ENCODE data around the gene KCNH5. TPM values are rescaled to one million over a fixed set of nuclear protein-coding genes. Genes with fewer than 3 reads are reported as not detected.

KCNH5 gene
- total RNA-seq, 1 experiment from 2014 or later: 1.4 TPM

DNA sequence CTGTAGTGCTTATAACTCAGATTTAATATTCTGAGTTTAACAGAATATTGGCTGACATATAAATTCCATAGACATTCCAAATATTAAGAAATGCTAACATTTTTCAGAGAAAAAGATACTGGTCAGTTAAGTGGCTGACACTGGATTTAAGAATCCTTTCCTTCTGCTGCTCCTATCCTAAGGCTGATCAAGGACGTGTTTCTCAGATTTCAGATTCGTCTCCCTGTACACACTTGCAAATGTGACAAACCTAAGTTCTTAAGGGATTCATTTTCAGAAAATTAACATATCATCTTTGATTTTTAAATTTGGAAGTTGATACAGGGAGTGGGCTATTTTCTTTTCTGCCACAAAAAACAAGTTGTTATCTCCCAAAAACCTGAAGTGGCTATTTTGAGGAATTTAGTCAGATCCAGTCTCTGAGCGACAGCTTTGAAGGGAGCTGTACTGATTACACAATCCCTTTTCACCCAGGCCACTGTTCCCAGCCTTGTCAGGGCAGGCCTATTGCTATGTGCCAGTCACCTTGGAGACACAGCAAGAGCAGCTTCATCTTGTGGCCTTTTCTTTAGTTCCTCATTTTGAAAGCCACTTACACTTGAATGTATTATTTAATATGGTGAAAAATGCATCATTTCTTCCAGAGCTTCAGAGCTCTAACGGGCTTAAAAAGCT, 370.6 kb downstream of the KCNH5 start (continued):
- TF ChIP-seq, protein P1, sequence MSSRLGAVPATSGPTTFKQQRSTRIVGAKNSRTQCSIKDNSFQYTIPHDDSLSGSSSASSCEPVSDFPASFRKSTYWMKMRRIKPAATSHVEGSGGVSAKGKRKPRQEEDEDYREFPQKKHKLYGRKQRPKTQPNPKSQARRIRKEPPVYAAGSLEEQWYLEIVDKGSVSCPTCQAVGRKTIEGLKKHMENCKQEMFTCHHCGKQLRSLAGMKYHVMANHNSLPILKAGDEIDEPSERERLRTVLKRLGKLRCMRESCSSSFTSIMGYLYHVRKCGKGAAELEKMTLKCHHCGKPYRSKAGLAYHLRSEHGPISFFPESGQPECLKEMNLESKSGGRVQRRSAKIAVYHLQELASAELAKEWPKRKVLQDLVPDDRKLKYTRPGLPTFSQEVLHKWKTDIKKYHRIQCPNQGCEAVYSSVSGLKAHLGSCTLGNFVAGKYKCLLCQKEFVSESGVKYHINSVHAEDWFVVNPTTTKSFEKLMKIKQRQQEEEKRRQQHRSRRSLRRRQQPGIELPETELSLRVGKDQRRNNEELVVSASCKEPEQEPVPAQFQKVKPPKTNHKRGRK (CRISPR knock-in tag; IDR thresholded peaks at IDR 0.05; ENCODE audit: borderline replicate concordance): no peak
- TF ChIP-seq, protein P2, sequence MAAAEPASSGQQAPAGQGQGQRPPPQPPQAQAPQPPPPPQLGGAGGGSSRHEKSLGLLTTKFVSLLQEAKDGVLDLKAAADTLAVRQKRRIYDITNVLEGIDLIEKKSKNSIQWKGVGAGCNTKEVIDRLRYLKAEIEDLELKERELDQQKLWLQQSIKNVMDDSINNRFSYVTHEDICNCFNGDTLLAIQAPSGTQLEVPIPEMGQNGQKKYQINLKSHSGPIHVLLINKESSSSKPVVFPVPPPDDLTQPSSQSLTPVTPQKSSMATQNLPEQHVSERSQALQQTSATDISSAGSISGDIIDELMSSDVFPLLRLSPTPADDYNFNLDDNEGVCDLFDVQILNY (CRISPR knock-in tag; IDR thresholded peaks at IDR 0.05): no peak
- TF ChIP-seq KAT7 (CRISPR knock-in tag; IDR thresholded peaks at IDR 0.05; ENCODE audit: borderline replicate concordance) (no peak), FOXP1 (CRISPR knock-in tag; IDR thresholded peaks at IDR 0.05; ENCODE audit: borderline replicate concordance) (no peak), RELA (CRISPR knock-in tag; IDR thresholded peaks at IDR 0.05; ENCODE audit: borderline replicate concordance) (no peak)
- TF ChIP-seq, protein P3, sequence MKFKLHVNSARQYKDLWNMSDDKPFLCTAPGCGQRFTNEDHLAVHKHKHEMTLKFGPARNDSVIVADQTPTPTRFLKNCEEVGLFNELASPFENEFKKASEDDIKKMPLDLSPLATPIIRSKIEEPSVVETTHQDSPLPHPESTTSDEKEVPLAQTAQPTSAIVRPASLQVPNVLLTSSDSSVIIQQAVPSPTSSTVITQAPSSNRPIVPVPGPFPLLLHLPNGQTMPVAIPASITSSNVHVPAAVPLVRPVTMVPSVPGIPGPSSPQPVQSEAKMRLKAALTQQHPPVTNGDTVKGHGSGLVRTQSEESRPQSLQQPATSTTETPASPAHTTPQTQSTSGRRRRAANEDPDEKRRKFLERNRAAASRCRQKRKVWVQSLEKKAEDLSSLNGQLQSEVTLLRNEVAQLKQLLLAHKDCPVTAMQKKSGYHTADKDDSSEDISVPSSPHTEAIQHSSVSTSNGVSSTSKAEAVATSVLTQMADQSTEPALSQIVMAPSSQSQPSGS (CRISPR knock-in tag; IDR thresholded peaks at IDR 0.05; ENCODE audit: borderline replicate concordance, low read depth): no peak

DNA sequence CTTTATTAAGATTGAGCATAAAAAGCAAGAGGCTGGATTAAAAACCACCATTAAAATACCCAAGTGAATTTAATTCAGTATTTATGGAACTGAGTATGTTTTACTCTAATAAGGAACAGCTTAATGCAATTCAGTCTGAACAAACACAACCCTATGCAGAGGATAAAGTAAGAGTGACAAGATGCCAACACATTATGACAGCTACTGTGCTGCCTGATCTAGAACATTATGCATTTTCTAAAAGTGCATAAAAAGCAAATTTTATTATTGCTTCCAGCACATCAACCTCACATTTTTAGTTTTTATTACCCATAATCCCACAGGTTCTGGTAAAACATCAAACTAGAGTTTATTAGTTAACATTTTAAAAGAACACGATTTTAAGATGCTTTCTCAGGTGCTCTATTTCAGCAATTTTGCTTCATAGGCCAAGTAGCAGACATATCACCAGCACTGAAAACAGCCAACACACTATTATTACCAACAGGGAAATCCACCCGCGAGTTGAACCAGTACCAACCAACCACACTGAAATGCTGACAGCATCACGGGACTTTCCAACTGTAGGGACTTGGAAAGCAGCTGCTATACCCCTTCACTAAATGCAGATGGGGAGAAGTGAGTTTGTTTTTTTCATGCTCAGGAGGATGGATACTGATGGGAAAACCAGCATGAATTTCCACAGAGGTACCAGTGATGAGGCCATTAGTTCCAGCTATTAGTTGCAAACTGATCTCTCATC, 372.1 kb downstream of the KCNH5 start:
- ChIA-PET POLR2A (no interaction called here), CTCF (no interaction called here)
- no peak overlapping the region for H3K27ac Mint-ChIP-seq
- H3K9me3 Mint-ChIP-seq: no peaks in the 10 kb centered on the region
- no peaks in the 10 kb centered on the region for H3K27me3 Mint-ChIP-seq (ENCODE audit: low read depth)
- DNase-seq (ENCODE audit: low spot score): no peak
- TF ChIP-seq, protein P4, sequence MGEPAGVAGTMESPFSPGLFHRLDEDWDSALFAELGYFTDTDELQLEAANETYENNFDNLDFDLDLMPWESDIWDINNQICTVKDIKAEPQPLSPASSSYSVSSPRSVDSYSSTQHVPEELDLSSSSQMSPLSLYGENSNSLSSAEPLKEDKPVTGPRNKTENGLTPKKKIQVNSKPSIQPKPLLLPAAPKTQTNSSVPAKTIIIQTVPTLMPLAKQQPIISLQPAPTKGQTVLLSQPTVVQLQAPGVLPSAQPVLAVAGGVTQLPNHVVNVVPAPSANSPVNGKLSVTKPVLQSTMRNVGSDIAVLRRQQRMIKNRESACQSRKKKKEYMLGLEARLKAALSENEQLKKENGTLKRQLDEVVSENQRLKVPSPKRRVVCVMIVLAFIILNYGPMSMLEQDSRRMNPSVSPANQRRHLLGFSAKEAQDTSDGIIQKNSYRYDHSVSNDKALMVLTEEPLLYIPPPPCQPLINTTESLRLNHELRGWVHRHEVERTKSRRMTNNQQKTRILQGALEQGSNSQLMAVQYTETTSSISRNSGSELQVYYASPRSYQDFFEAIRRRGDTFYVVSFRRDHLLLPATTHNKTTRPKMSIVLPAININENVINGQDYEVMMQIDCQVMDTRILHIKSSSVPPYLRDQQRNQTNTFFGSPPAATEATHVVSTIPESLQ (CRISPR knock-in tag; IDR thresholded peaks at IDR 0.05): no peak
- TF ChIP-seq ZNF671 (CRISPR knock-in tag; IDR thresholded peaks at IDR 0.05) (no peak), ZNF232 (CRISPR knock-in tag; IDR thresholded peaks at IDR 0.05) (no peak), ZNF423 (CRISPR knock-in tag; IDR thresholded peaks at IDR 0.05) (no peak), FOXP1 (CRISPR knock-in tag; IDR thresholded peaks at IDR 0.05; ENCODE audit: borderline replicate concordance) (no peak), ELF4 (CRISPR knock-in tag; IDR thresholded peaks at IDR 0.05; ENCODE audit: low read depth) (no peak), CBFB (CRISPR knock-in tag; IDR thresholded peaks at IDR 0.05; ENCODE audit: low read depth) (no peak), NR1H2 (CRISPR knock-in tag; IDR thresholded peaks at IDR 0.05) (no peak)
- TF ChIP-seq, protein P5, sequence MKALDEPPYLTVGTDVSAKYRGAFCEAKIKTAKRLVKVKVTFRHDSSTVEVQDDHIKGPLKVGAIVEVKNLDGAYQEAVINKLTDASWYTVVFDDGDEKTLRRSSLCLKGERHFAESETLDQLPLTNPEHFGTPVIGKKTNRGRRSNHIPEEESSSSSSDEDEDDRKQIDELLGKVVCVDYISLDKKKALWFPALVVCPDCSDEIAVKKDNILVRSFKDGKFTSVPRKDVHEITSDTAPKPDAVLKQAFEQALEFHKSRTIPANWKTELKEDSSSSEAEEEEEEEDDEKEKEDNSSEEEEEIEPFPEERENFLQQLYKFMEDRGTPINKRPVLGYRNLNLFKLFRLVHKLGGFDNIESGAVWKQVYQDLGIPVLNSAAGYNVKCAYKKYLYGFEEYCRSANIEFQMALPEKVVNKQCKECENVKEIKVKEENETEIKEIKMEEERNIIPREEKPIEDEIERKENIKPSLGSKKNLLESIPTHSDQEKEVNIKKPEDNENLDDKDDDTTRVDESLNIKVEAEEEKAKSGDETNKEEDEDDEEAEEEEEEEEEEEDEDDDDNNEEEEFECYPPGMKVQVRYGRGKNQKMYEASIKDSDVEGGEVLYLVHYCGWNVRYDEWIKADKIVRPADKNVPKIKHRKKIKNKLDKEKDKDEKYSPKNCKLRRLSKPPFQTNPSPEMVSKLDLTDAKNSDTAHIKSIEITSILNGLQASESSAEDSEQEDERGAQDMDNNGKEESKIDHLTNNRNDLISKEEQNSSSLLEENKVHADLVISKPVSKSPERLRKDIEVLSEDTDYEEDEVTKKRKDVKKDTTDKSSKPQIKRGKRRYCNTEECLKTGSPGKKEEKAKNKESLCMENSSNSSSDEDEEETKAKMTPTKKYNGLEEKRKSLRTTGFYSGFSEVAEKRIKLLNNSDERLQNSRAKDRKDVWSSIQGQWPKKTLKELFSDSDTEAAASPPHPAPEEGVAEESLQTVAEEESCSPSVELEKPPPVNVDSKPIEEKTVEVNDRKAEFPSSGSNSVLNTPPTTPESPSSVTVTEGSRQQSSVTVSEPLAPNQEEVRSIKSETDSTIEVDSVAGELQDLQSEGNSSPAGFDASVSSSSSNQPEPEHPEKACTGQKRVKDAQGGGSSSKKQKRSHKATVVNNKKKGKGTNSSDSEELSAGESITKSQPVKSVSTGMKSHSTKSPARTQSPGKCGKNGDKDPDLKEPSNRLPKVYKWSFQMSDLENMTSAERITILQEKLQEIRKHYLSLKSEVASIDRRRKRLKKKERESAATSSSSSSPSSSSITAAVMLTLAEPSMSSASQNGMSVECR (CRISPR knock-in tag; IDR thresholded peaks at IDR 0.05; ENCODE audit: borderline replicate concordance): no peak
- TF ChIP-seq, protein P6, sequence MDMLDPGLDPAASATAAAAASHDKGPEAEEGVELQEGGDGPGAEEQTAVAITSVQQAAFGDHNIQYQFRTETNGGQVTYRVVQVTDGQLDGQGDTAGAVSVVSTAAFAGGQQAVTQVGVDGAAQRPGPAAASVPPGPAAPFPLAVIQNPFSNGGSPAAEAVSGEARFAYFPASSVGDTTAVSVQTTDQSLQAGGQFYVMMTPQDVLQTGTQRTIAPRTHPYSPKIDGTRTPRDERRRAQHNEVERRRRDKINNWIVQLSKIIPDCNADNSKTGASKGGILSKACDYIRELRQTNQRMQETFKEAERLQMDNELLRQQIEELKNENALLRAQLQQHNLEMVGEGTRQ (CRISPR knock-in tag; IDR thresholded peaks at IDR 0.05): no peak
- TF ChIP-seq, protein P7, sequence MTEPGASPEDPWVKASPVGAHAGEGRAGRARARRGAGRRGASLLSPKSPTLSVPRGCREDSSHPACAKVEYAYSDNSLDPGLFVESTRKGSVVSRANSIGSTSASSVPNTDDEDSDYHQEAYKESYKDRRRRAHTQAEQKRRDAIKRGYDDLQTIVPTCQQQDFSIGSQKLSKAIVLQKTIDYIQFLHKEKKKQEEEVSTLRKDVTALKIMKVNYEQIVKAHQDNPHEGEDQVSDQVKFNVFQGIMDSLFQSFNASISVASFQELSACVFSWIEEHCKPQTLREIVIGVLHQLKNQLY (CRISPR knock-in tag; IDR thresholded peaks at IDR 0.05): no peak
- ATAC-seq: no peak
- no peaks in the 10 kb centered on the region for H3K4me1 Mint-ChIP-seq
- no peak overlapping the region for H3K4me3 Mint-ChIP-seq
- no peaks in the 10 kb centered on the region for H3K36me3 Mint-ChIP-seq
